Body of pancreas (tissue), 4 donors: ENCODE data around the gene GIPC2. TPM values are rescaled to one million over a fixed set of nuclear protein-coding genes. Genes with fewer than 3 reads are reported as not detected.
A peak's percentile ranks its signal among the peaks of the same experiment; 100 is the strongest.
"Not testable (repeated sequence)": the region's sequence is repeated elsewhere in the genome, so short reads cannot be mapped to it uniquely, and the experiment has no call there.

Experiments
- ATAC-seq: fragments of 150-250 bp; one replicate; pipeline ENCODE4 v1.9.1; 2016
- DNase-seq, 4 donors: peaks; one replicate each; pipeline ENCODE4 v3.0.0-alpha.2; 2019
- H3K27ac ChIP-seq, 4 donors: fragments of 200-600 bp; sonication (generic); 1 replicate in 3 of 4; 2 replicates in 1 of 4; pipeline versions ENCODE4 v1.5.1 to v1.6.1; 2016 to 2019; ENCODE audit warnings: mild to moderate bottlenecking in 1 of 4, mixed read lengths in 1 of 4, moderate library complexity in 1 of 4
- H3K27me3 ChIP-seq, 2 donors: fragments of 200-600 bp; sonication (generic); one replicate each; pipeline ENCODE4 v1.6.0; 2016; ENCODE audit warnings: mild to moderate bottlenecking in 1 of 2
- H3K36me3 ChIP-seq, 2 donors: fragments of 200-600 bp; sonication (generic); replicated peaks in 1 of 2; 2 replicates each; pipeline ENCODE4 v1.5.1; 2016; ENCODE audit warnings: low read depth in 2 of 2; ENCODE audit not compliant: insufficient read depth in 1 of 2
- H3K4me1 ChIP-seq: fragments of 200-600 bp; sonication (generic); one replicate; pipeline ENCODE4 v1.6.0; 2016
- H3K4me3 ChIP-seq, 2 donors: fragments of 200-600 bp; sonication (generic); 1 replicate in 1 of 2; 2 replicates in 1 of 2; pipeline ENCODE4 v1.5.1; 2016 to 2019
- H3K9me3 ChIP-seq, 3 donors: fragments of 200-600 bp; sonication (generic); 1 replicate in 2 of 3; 2 replicates in 1 of 3; pipeline ENCODE4 v1.5.1; 2016
- CTCF ChIP-seq, 7 experiments: fragments of 450-650 bp in 4 of 7; fragments of 200-600 bp in 3 of 7; sonication (generic) in 3 of 7; IDR thresholded peaks; one replicate each; pipeline ENCODE4 v1.5.1; 2016 to 2019; ENCODE audit warnings: antibody characterized with exemption in 7 of 7
- POLR2A ChIP-seq, 3 donors: fragments of 450-650 bp; IDR thresholded peaks; one replicate each; pipeline ENCODE4 v1.6.1; 2016; ENCODE audit warnings: antibody characterized with exemption in 3 of 3, mild to moderate bottlenecking in 2 of 3
- WGBS, 2 donors: methylation state at CpG; one replicate each; pipeline ENCODE4 v1.1.5; 2017; 5-methylcytosine and 5-hydroxymethylcytosine counted together
- intact Hi-C: fragments of 100-400 bp; cut with DNase I; formaldehyde crosslinking; loops from one replicate; pipeline ENCODE4 v1.15.1; 2023
- total RNA-seq, 2 donors: library from RNA; depleted of rRNA; stranded (reverse); fragments of >200 nt; gene quantifications; one replicate each; pipeline ENCODE4 v1.1.0, GENCODE V29; 2016

GIPC2 gene
- total RNA-seq, 2 donors from 2014 or later: 19.2 to 20.1 TPM

GRCh38 chr1:78055565-78056132 lies 9.9 kb downstream of the GIPC2 start:
- H3K4me1 ChIP-seq: peaks cover 48% of the 10 kb centered on the region
- no peak overlapping the region for H3K4me3 ChIP-seq
- TF ChIP-seq CTCF (IDR thresholded peaks at IDR 0.05) (no peak), POLR2A (IDR thresholded peaks at IDR 0.05) (no peak)
- H3K27me3 ChIP-seq: no peaks in the 10 kb centered on the region
- no peaks in the 10 kb centered on the region for H3K36me3 ChIP-seq
- no peaks in the 10 kb centered on the region for H3K9me3 ChIP-seq
- no peak for DNase-seq
- ATAC-seq: peak; percentile 53
- H3K27ac ChIP-seq: peak overlapping the region in 2 of 4 donors; percentile 6 to 22
- intact Hi-C loops: loop anchor here (10.0 kb wide), 1 partner anchor 59 kb away; no protein-coding TSS in a partner anchor
- 6 to 7% methylated on average over 3 of the region's 3 CpGs for WGBS, 2 donors

GRCh38 chr1:78058670-78059069 lies 12.9 kb downstream of the GIPC2 start:
- intact Hi-C loops: loop anchor here (10.0 kb wide), 1 partner anchor 56 kb away; no protein-coding TSS in a partner anchor
- 75 to 77% methylated on average over 4 of the region's 4 CpGs for WGBS, 2 donors
- no peak for DNase-seq
- no peak for ATAC-seq
- Histone ChIP-seq H3K4me3 (no peak overlapping the region), H3K27me3 (no peaks in the 10 kb centered on the region), H3K36me3 (no peaks in the 10 kb centered on the region), H3K4me1 (peaks cover 25% of the 10 kb centered on the region), H3K9me3 (no peaks in the 10 kb centered on the region), H3K27ac (no peak overlapping the region)
- no peak for TF ChIP-seq CTCF (IDR thresholded peaks at IDR 0.05)
- TF ChIP-seq POLR2A (IDR thresholded peaks at IDR 0.05): no peak

GRCh38 chr1:78060857-78061563 lies 15.2 kb downstream of the GIPC2 start:
- no peak overlapping the region for H3K27ac ChIP-seq
- WGBS, 2 donors: 90 to 93% methylated on average over 4 of the region's 4 CpGs
- TF ChIP-seq POLR2A (IDR thresholded peaks at IDR 0.05): no peak
- no peak for TF ChIP-seq CTCF (IDR thresholded peaks at IDR 0.05)
- no peaks in the 10 kb centered on the region for H3K9me3 ChIP-seq
- H3K4me3 ChIP-seq: no peak overlapping the region
- H3K27me3 ChIP-seq: no peaks in the 10 kb centered on the region
- intact Hi-C loops: no loop called here
- peaks cover 4% of the 10 kb centered on the region for H3K4me1 ChIP-seq
- ATAC-seq (no peak), DNase-seq (no peak)
- no peaks in the 10 kb centered on the region for H3K36me3 ChIP-seq

GRCh38 chr1:78061825-78062523 lies 16.2 kb downstream of the GIPC2 start:
- Histone ChIP-seq H3K4me1 (no peaks in the 10 kb centered on the region), H3K27me3 (no peaks in the 10 kb centered on the region), H3K4me3 (no peak overlapping the region), H3K27ac (no peak overlapping the region), H3K9me3 (no peaks in the 10 kb centered on the region), H3K36me3 (no peaks in the 10 kb centered on the region)
- WGBS, 2 donors: 48 to 54% methylated on average over 2 of the region's 2 CpGs
- DNase-seq (no peak), ATAC-seq (no peak)
- intact Hi-C loops: no loop called here
- no peak for TF ChIP-seq CTCF (IDR thresholded peaks at IDR 0.05)
- TF ChIP-seq POLR2A (IDR thresholded peaks at IDR 0.05): no peak

GRCh38 chr1:78064886-78065285 lies 19.1 kb downstream of the GIPC2 start:
- H3K9me3 ChIP-seq, intact Hi-C loops, ATAC-seq, H3K27ac ChIP-seq, H3K36me3 ChIP-seq, DNase-seq, H3K4me3 ChIP-seq, H3K27me3 ChIP-seq: not testable (repeated sequence)
- 84 to 93% methylated on average over 2 of the region's 2 CpGs for WGBS, 2 donors
- peaks cover 17% of the 10 kb centered on the region for H3K4me1 ChIP-seq
